Common myeloid progenitor, CD34-positive (primary cell): ENCODE measurements around the gene NOS1AP.

Source experiments
- CTCF ChIA-PET: fragments of 350-600 bp; sonication (Branson Sonifier 250); formaldehyde crosslinking; loops from one replicate; lab custom pipeline; 2021; ENCODE audit warnings: antibody characterized with exemption; lab: Charles Lee
- POLR2A ChIA-PET: fragments of 350-600 bp; sonication (Branson Sonifier 250); formaldehyde crosslinking; loops from one replicate; lab custom pipeline; 2021; ENCODE audit warnings: antibody characterized with exemption; lab: Charles Lee
- DNase-seq, 3 donors: peaks; one replicate each; pipeline versions ENCODE4 v3.0.0 to v3.0.0-alpha.2; 2013
- H3K27ac ChIP-seq, 2 experiments: 1 replicate in 1 of 2; 2 replicates in 1 of 2; pipeline ENCODE4 v1.7.0; 2013; ENCODE audit warnings: inconsistent platforms in 2 of 2, low read length in 2 of 2, mild to moderate bottlenecking in 2 of 2, low read depth in 1 of 2, moderate library complexity in 1 of 2; ENCODE audit not compliant: severe bottlenecking in 2 of 2, insufficient read depth in 1 of 2, poor library complexity in 1 of 2
- H3K27me3 ChIP-seq, 5 experiments: replicated peaks in 2 of 5; 1 replicate in 3 of 5; 2 replicates in 2 of 5; pipeline versions ENCODE4 v1.6.1 to v1.7.0; 2013; ENCODE audit warnings: low read length in 4 of 5, mild to moderate bottlenecking in 2 of 5, moderate library complexity in 2 of 5, inconsistent platforms in 1 of 5; ENCODE audit not compliant: insufficient read depth in 5 of 5, control insufficient read depth in 4 of 5
- H3K36me3 ChIP-seq, 4 experiments: 1 replicate in 2 of 4; 2 replicates in 2 of 4; pipeline versions ENCODE4 v1.6.1 to v1.7.0; 2013; ENCODE audit warnings: low read length in 3 of 4, control low read depth in 1 of 4, mild to moderate bottlenecking in 1 of 4; ENCODE audit not compliant: control insufficient read depth in 4 of 4, insufficient read depth in 4 of 4
- H3K4me1 ChIP-seq, 4 experiments: 1 replicate in 3 of 4; 2 replicates in 1 of 4; pipeline versions ENCODE4 v1.6.1 to v1.7.1; 2013; ENCODE audit warnings: low read length in 3 of 4, mild to moderate bottlenecking in 3 of 4, control low read depth in 1 of 4, inconsistent platforms in 1 of 4, moderate library complexity in 1 of 4; ENCODE audit not compliant: control insufficient read depth in 4 of 4, insufficient read depth in 4 of 4; ENCODE audit errors: control extremely low read depth in 1 of 4
- H3K4me3 ChIP-seq, 7 experiments: 1 replicate in 4 of 7; 2 replicates in 3 of 7; pipeline versions ENCODE4 v1.5.1 to v1.7.0; 2013; ENCODE audit warnings: mild to moderate bottlenecking in 7 of 7, low read length in 6 of 7, moderate library complexity in 6 of 7, inconsistent platforms in 2 of 7, low read depth in 2 of 7, control low read depth in 1 of 7; ENCODE audit not compliant: insufficient read depth in 4 of 7, control insufficient read depth in 1 of 7; ENCODE audit errors: extremely low read depth in 1 of 7
- H3K9me3 ChIP-seq, 5 experiments: 1 replicate in 4 of 5; 2 replicates in 1 of 5; pipeline versions ENCODE4 v1.6.1 to v1.7.1; 2013; ENCODE audit warnings: low read length in 4 of 5, mild to moderate bottlenecking in 2 of 5, inconsistent platforms in 1 of 5, low read depth in 1 of 5, moderate library complexity in 1 of 5; ENCODE audit not compliant: control insufficient read depth in 4 of 5, insufficient read depth in 2 of 5; ENCODE audit errors: control extremely low read depth in 1 of 5
- WGBS: methylation state at CpG from one replicate; pipeline ENCODE4 v1.1.5; 2013; ENCODE audit not compliant: insufficient coverage; 5-methylcytosine and 5-hydroxymethylcytosine counted together

NOS1AP gene

GRCh38 chr1:162025541-162025940, 44.0 kb upstream of the NOS1AP start:
- ChIA-PET POLR2A (no interaction called here), CTCF (interaction anchor here (0.6 to 3.8 kb wide), 8 partner anchors 11 to 242 kb away, joined by 3 to 30 read pairs (median 4); no protein-coding TSS in a partner anchor)
- Histone ChIP-seq H3K36me3 (no peaks in the 10 kb centered on the region), H3K27me3 (peaks cover 0 to 19% (median 5%) of the 10 kb centered on the region in 5 experiments), H3K9me3 (peaks cover 0 to 2% (median 0%) of the 10 kb centered on the region in 5 experiments), H3K4me1 (peaks cover 4 to 18% (median 13%) of the 10 kb centered on the region in 4 experiments), H3K4me3 (no peak overlapping the region), H3K27ac (no peak overlapping the region)
- 95% methylated on average over 2 of the region's 2 CpGs for WGBS
- DNase-seq, result no peak

GRCh38 chr1:162026881-162027280, 42.6 kb upstream of the NOS1AP start:
- 100% methylated on average over 1 of the region's 2 CpGs for WGBS
- Histone ChIP-seq H3K9me3 (peaks cover 0 to 2% (median 0%) of the 10 kb centered on the region in 5 experiments), H3K4me3 (no peak overlapping the region), H3K36me3 (no peaks in the 10 kb centered on the region), H3K27me3 (peaks cover 0 to 19% (median 5%) of the 10 kb centered on the region in 5 experiments), H3K27ac (no peak overlapping the region), H3K4me1 (peaks cover 4 to 18% (median 13%) of the 10 kb centered on the region in 4 experiments)
- ChIA-PET CTCF (interaction anchor here (0.7 to 1.4 kb wide), 3 partner anchors 11 to 243 kb away, joined by 3 to 6 read pairs (median 5); no protein-coding TSS in a partner anchor), POLR2A (no interaction called here)
- DNase-seq, result peak in 1 of 3 donors; percentile 13

DNA sequence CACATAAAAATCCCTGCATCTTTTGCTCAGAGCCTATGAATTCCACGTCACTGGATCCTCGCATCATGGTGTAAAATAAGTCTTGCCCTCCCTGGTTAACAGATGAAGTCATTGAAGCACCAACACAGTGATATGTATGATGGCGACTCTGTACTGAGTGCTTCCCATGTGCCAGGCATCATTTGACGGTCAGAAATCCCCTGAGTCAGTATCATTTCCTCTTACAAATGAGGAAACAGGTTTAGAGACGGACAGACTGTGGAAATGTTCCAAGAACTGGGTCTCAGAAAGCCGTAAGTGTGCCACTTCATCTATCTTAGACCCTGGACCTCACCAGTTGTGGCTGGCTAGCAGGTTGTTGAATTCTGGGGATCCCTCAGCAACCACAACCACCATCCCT, 40.8 kb upstream of the NOS1AP start:
- H3K27ac ChIP-seq, result no peak overlapping the region
- DNase-seq, result peak; percentile 57 to 89 (median 89)
- H3K9me3 ChIP-seq, result peaks cover 0 to 2% (median 0%) of the 10 kb centered on the region in 5 experiments
- 35% methylated on average over 6 of the region's 6 CpGs for WGBS
- no peak overlapping the region for H3K4me3 ChIP-seq
- CTCF ChIA-PET, result interaction anchor here (2.7 kb wide), 1 partner anchor 9 kb away, joined by 9 read pairs; no protein-coding TSS in a partner anchor
- peaks cover 3 to 13% (median 7%) of the 10 kb centered on the region in 4 experiments for H3K4me1 ChIP-seq
- peaks cover 0 to 9% (median 0%) of the 10 kb centered on the region in 5 experiments for H3K27me3 ChIP-seq
- H3K36me3 ChIP-seq, result no peaks in the 10 kb centered on the region
- POLR2A ChIA-PET, result no interaction called here

GRCh38 chr1:162029157-162029556, 40.3 kb upstream of the NOS1AP start:
- Histone ChIP-seq H3K4me1 (peaks cover under 1 to 9% (median 5%) of the 10 kb centered on the region in 4 experiments), H3K9me3 (peaks cover 0 to 2% (median 0%) of the 10 kb centered on the region in 5 experiments), H3K4me3 (no peak overlapping the region), H3K27ac (no peak overlapping the region), H3K27me3 (peaks cover 0 to 9% (median 0%) of the 10 kb centered on the region in 5 experiments), H3K36me3 (no peaks in the 10 kb centered on the region)
- CTCF ChIA-PET, result interaction anchor here (2.7 kb wide), 1 partner anchor 9 kb away, joined by 9 read pairs; no protein-coding TSS in a partner anchor
- no peak for DNase-seq
- WGBS, result 59% methylated on average over 4 of the region's 4 CpGs
- POLR2A ChIA-PET, result no interaction called here

DNA sequence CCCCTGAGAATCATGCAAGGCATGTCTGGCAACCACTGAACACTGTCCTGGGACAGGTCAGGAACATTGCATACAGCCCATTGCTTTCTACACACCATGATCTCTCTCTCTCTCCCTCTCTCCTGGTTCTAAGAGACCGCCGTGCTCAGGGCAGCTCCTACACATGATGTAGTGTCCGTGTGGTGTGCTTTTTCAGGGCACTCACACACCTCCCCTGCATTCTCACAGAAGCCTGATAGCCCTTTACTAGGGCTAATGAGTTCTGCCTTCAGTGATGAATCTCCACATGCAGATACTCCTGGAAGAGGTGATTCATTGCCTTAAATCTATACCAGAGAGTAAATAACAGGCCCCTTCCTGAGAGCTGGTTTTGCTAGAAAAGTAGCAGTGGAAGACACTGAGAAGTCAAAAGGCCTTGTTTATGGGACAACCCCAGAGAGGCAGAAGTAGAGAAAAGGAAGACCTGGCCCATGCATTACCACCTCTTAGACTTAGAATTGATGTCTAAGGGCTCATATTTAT, 38.7 kb upstream of the NOS1AP start:
- Histone ChIP-seq H3K4me3 (no peak overlapping the region), H3K4me1 (peaks cover 0 to 7% (median 2%) of the 10 kb centered on the region in 4 experiments), H3K27me3 (peaks cover 0 to 3% (median 0%) of the 10 kb centered on the region in 5 experiments), H3K36me3 (no peaks in the 10 kb centered on the region), H3K27ac (no peak overlapping the region), H3K9me3 (peaks cover 0 to 2% (median 0%) of the 10 kb centered on the region in 5 experiments)
- no peak for DNase-seq
- WGBS, result 97% methylated on average over 3 of the region's 3 CpGs
- CTCF ChIA-PET, result interaction anchor here (1.0 to 1.2 kb wide), 2 partner anchors 24 to 29 kb away, joined by 3 read pairs; no protein-coding TSS in a partner anchor
- POLR2A ChIA-PET, result no interaction called here

DNA sequence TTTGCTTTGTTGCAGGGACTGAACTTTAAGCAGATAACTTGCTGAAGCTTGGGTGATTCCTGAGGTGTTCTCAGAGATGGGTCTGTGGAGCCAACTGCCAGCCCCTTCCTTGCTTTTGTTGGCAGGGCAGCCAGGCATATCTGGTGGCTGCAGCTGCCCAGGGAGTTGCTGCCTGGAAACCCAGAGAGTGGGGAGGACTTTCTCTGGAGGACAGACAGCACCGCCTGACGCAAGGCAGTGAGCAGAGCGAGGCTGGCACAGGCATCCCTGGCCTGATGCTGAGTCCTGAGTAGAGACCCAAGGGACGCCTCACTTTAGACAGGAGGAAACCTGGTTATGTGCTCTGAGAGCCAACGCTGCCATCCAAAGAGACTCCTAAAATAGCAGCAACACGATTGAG, 36.1 kb upstream of the NOS1AP start:
- H3K27me3 ChIP-seq, result no peaks in the 10 kb centered on the region
- no peaks in the 10 kb centered on the region for H3K9me3 ChIP-seq
- peaks cover 0 to 8% (median 5%) of the 10 kb centered on the region in 4 experiments for H3K4me1 ChIP-seq
- 77% methylated on average over 6 of the region's 6 CpGs for WGBS
- DNase-seq, result peak in 1 of 3 donors; percentile 29
- no peaks in the 10 kb centered on the region for H3K36me3 ChIP-seq
- no peak overlapping the region for H3K27ac ChIP-seq
- H3K4me3 ChIP-seq, result no peak overlapping the region
- POLR2A ChIA-PET, result no interaction called here
- CTCF ChIA-PET, result interaction anchor here (0.8 to 7.0 kb wide), 8 partner anchors 9 to 240 kb away, joined by 3 to 144 read pairs (median 4); partner anchors contain the start of gene OLFML2B

DNA sequence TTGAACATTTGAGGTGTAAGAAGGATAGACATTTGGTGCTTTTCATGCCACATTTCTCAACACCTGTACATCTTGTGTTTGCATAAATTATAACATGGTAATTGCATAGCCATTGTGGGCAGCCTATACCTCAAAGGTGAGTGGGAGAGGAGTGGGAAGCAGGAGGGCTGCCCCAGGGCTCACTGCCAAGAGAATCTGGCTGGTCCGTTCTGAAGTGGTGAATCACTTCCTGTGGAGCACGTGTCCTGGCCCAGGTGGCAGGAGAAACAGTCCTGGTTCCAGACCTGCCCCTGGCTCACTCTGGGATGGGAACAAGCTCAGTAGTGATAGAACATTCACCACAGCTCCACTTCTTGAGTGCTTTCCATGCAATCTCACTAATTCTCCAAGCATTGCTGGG, 34.2 kb upstream of the NOS1AP start:
- peak in 2 of 3 donors; percentile 9 to 28 for DNase-seq
- CTCF ChIA-PET, result interaction anchor here (1.0 to 7.0 kb wide), 8 partner anchors 11 to 275 kb away, joined by 3 to 144 read pairs (median 9); partner anchors contain the start of gene OLFML2B
- no peaks in the 10 kb centered on the region for H3K36me3 ChIP-seq
- H3K4me3 ChIP-seq, result no peak overlapping the region
- no peak overlapping the region for H3K27ac ChIP-seq
- H3K27me3 ChIP-seq, result no peaks in the 10 kb centered on the region
- POLR2A ChIA-PET, result no interaction called here
- H3K9me3 ChIP-seq, result no peaks in the 10 kb centered on the region
- H3K4me1 ChIP-seq, result peaks cover 0 to 8% (median 3%) of the 10 kb centered on the region in 4 experiments
- 0% methylated on average over 2 of the region's 2 CpGs for WGBS
